OCI-LY3 (cell line): Measurements from ENCODE around the gene ERC1.
"Not testable (repeated sequence)": the region's sequence is repeated elsewhere in the genome, so short reads cannot be mapped to it uniquely, and the experiment has no call there.

Source experiments
- H2AFZ ChIP-seq: fragments of 200-600, 300-600 bp; shearing (Covaris generic); 2 replicates; pipeline ENCODE4 v1.6.0; 2014; ENCODE audit warnings: antibody characterized with exemption, low read depth, low read length
- H3K27ac ChIP-seq: fragments of 200-600, 300-600 bp; sonication (generic); 2 replicates; pipeline ENCODE4 v1.5.1; 2014; ENCODE audit warnings: mild to moderate bottlenecking, low read length, moderate library complexity, mixed read lengths
- H3K27me3 ChIP-seq: fragments of 200-600, 300-600 bp; sonication (generic); 2 replicates; pipeline ENCODE4 v1.6.1; 2014; ENCODE audit warnings: low read depth, low read length, mixed read lengths
- H3K36me3 ChIP-seq: fragments of 200-600, 300-600 bp; sonication (generic); replicated peaks from 2 replicates; pipeline ENCODE3; 2014; ENCODE audit warnings: low read depth, low read length, mixed read lengths
- H3K4me1 ChIP-seq: fragments of 300-600, 200-600 bp; sonication (generic); 2 replicates; pipeline ENCODE4 v1.6.1; 2014; ENCODE audit warnings: low read length, mixed read lengths
- H3K4me2 ChIP-seq: fragments of 200-600, 300-600 bp; sonication (generic); 2 replicates; pipeline ENCODE4 v1.6.1; 2014; ENCODE audit warnings: low read length, mixed read lengths
- H3K4me3 ChIP-seq: fragments of 300-600, 200-600 bp; sonication (generic); 2 replicates; pipeline ENCODE4 v1.5.1; 2014; ENCODE audit warnings: antibody characterized with exemption, mild to moderate bottlenecking, low read length, moderate library complexity
- H3K79me2 ChIP-seq: fragments of 300-600, 200-600 bp; shearing (Covaris generic); 2 replicates; pipeline ENCODE4 v1.6.1; 2014; ENCODE audit warnings: mild to moderate bottlenecking, low read length, mixed read lengths
- H3K9ac ChIP-seq: fragments of 300-600, 200-600 bp; shearing (Covaris generic); 2 replicates; pipeline ENCODE4 v1.6.0; 2014; ENCODE audit warnings: mild to moderate bottlenecking, low read length, moderate library complexity
- H3K9me3 ChIP-seq: fragments of 200-600, 300-600 bp; shearing (Covaris generic); 2 replicates; pipeline ENCODE4 v1.6.1; 2014; ENCODE audit warnings: low read length, mixed read lengths; ENCODE audit not compliant: insufficient read depth
- H4K20me1 ChIP-seq: fragments of 200-600, 300-600 bp; sonication (generic); 2 replicates; pipeline ENCODE4 v1.6.1; 2016; ENCODE audit warnings: low read length, mixed read lengths; ENCODE audit not compliant: insufficient read depth
- CTCF ChIP-seq: fragments of 200-600, 300-600 bp; sonication (generic); IDR thresholded peaks from 2 replicates; pipeline ENCODE4 v1.5.1; 2014; ENCODE audit warnings: antibody characterized with exemption, low read length, low read depth
- EZH2phosphoT487 ChIP-seq: fragments of 200-600 bp; shearing (Covaris generic); IDR thresholded peaks from 2 replicates; pipeline ENCODE4 v1.6.1; 2018; ENCODE audit warnings: antibody characterized with exemption, mixed run types, low read depth

The ERC1 gene

GRCh38 chr12:1188016-1188415, 197.0 kb downstream of the ERC1 start:
- no peak overlapping the region for H3K27ac ChIP-seq
- H3K4me3 ChIP-seq = no peak overlapping the region
- no peak overlapping the region for H3K9ac ChIP-seq
- H2AFZ ChIP-seq = no peak overlapping the region
- TF ChIP-seq CTCF (no peak), EZH2phosphoT487 (no peak)
- peaks cover 9% of the 10 kb centered on the region for H3K36me3 ChIP-seq
- peaks cover 16% of the 10 kb centered on the region for H3K4me1 ChIP-seq
- no peaks in the 10 kb centered on the region for H3K27me3 ChIP-seq
- no peaks in the 10 kb centered on the region for H3K79me2 ChIP-seq
- H4K20me1 ChIP-seq = no peaks in the 10 kb centered on the region
- no peak overlapping the region for H3K4me2 ChIP-seq
- H3K9me3 ChIP-seq = no peaks in the 10 kb centered on the region

GRCh38 chr12:1189163-1189562, 198.1 kb downstream of the ERC1 start:
- Histone ChIP-seq H3K4me3 (no peak overlapping the region), H4K20me1 (no peaks in the 10 kb centered on the region), H3K27me3 (no peaks in the 10 kb centered on the region), H3K4me2 (no peak overlapping the region), H3K9me3 (no peaks in the 10 kb centered on the region), H2AFZ (no peak overlapping the region), H3K9ac (no peak overlapping the region), H3K79me2 (no peaks in the 10 kb centered on the region), H3K27ac (no peak overlapping the region), H3K4me1 (peaks cover 16% of the 10 kb centered on the region), H3K36me3 (peaks cover 9% of the 10 kb centered on the region)
- TF ChIP-seq CTCF (no peak), EZH2phosphoT487 (no peak)

GRCh38 chr12:1195513-1195912, 204.5 kb downstream of the ERC1 start:
- H3K9me3 ChIP-seq = no peaks in the 10 kb centered on the region
- peaks cover 19% of the 10 kb centered on the region for H3K36me3 ChIP-seq
- TF ChIP-seq EZH2phosphoT487 (no peak), CTCF (no peak)
- H2AFZ ChIP-seq = no peak overlapping the region
- no peak overlapping the region for H3K27ac ChIP-seq
- H3K79me2 ChIP-seq = no peaks in the 10 kb centered on the region
- no peak overlapping the region for H3K9ac ChIP-seq
- H3K27me3 ChIP-seq = no peaks in the 10 kb centered on the region
- H3K4me3 ChIP-seq = no peak overlapping the region
- H3K4me1 ChIP-seq = no peaks in the 10 kb centered on the region
- H3K4me2 ChIP-seq = no peak overlapping the region
- no peaks in the 10 kb centered on the region for H4K20me1 ChIP-seq

- Histone ChIP-seq H3K36me3 (peaks cover 19% of the 10 kb centered on the region), H3K9me3 (no peaks in the 10 kb centered on the region), H3K4me3 (no peak overlapping the region), H3K27me3 (no peaks in the 10 kb centered on the region), H3K79me2 (no peaks in the 10 kb centered on the region), H2AFZ (no peak overlapping the region), H3K4me2 (no peak overlapping the region), H3K27ac (no peak overlapping the region), H3K9ac (no peak overlapping the region), H3K4me1 (no peaks in the 10 kb centered on the region), H4K20me1 (no peaks in the 10 kb centered on the region)
- TF ChIP-seq CTCF (no peak), EZH2phosphoT487 (no peak)
These were observed 206.4 kb downstream of the ERC1 start for GRCh38 chr12:1197264-1198018.

GRCh38 chr12:1198854-1199253, 207.8 kb downstream of the ERC1 start:
- H2AFZ ChIP-seq, H3K27me3 ChIP-seq, H4K20me1 ChIP-seq, H3K9ac ChIP-seq, H3K4me1 ChIP-seq, H3K4me3 ChIP-seq, H3K27ac ChIP-seq, H3K4me2 ChIP-seq, H3K9me3 ChIP-seq, H3K79me2 ChIP-seq: not testable (repeated sequence)
- H3K36me3 ChIP-seq = peaks cover 19% of the 10 kb centered on the region
